HCT116 (cell line): ENCODE measurements around the gene HPCAL1.

Experiments used
- ATF3 ChIP-seq: IDR thresholded peaks from 2 replicates; pipeline ENCODE4 v1.6.1; 2012
- CTCF ChIP-seq, 3 experiments: fragments of 200-600 bp in 1 of 3; sonication (generic) in 1 of 3; IDR thresholded peaks in 2 of 3; conservative IDR thresholded peaks in 1 of 3; 2 replicates each; pipeline ENCODE4 v1.5.1; 2012 to 2017; ENCODE audit warnings: low read depth in 2 of 3, low read length in 2 of 3, antibody characterized with exemption in 1 of 3, borderline replicate concordance in 1 of 3, control low read depth in 1 of 3, mild to moderate bottlenecking in 1 of 3, mixed read lengths in 1 of 3, mixed run types in 1 of 3, moderate library complexity in 1 of 3; ENCODE audit not compliant: insufficient read depth in 1 of 3
- EGR1 ChIP-seq: IDR thresholded peaks from 2 replicates; pipeline ENCODE4 v1.6.1; 2012; ENCODE audit warnings: low read depth
- EZH2phosphoT487 ChIP-seq: fragments of 200-600 bp; IDR thresholded peaks from 2 replicates; pipeline ENCODE4 v1.6.1; 2018; ENCODE audit warnings: antibody characterized with exemption, borderline replicate concordance
- JUND ChIP-seq: IDR thresholded peaks from 2 replicates; pipeline ENCODE4 v1.6.1; 2012
- MAX ChIP-seq: IDR thresholded peaks from 2 replicates; pipeline ENCODE4 v1.6.1; 2012
- POLR2A ChIP-seq: IDR thresholded peaks from 2 replicates; pipeline ENCODE4 v1.7.0; 2011; ENCODE audit warnings: borderline replicate concordance; ENCODE audit not compliant: insufficient read depth, insufficient read length; ENCODE audit errors: extremely low read depth
- POLR2AphosphoS5 ChIP-seq: IDR thresholded peaks from 2 replicates; pipeline ENCODE4 v1.6.1; 2011; ENCODE audit warnings: mild to moderate bottlenecking, low read depth, low read length, moderate library complexity
- SP1 ChIP-seq: IDR thresholded peaks from 2 replicates; pipeline ENCODE4 v1.6.1; 2012; ENCODE audit warnings: low read depth
- TCF7L2 ChIP-seq: IDR thresholded peaks from 2 replicates; pipeline ENCODE4 v1.7.0; 2011; ENCODE audit warnings: borderline replicate concordance, inconsistent platforms; ENCODE audit not compliant: insufficient read depth, insufficient read length; ENCODE audit errors: extremely low read depth
- YY1 ChIP-seq: IDR thresholded peaks from 2 replicates; pipeline ENCODE4 v1.6.1; 2011; ENCODE audit warnings: low read length, low read depth, moderate library complexity, mild to moderate bottlenecking; ENCODE audit not compliant: insufficient replicate concordance; ENCODE audit errors: extremely low read depth

- TF ChIP-seq CTCF (IDR thresholded peaks at IDR 0.05 in 2 of 3, conservative IDR thresholded peaks at IDR 0.05 in 1 of 3; ENCODE audit: borderline replicate concordance in 1 of 3, insufficient read depth in 1 of 3, low read depth in 2 of 3, low read length in 2 of 3), result no peak
- no peak for TF ChIP-seq TCF7L2
- TF ChIP-seq EGR1, result no peak
- TF ChIP-seq POLR2A, result no peak
- TF ChIP-seq MAX, result no peak
- TF ChIP-seq POLR2AphosphoS5, result no peak
- no peak for TF ChIP-seq SP1
- no peak for TF ChIP-seq ATF3
- TF ChIP-seq JUND, result no peak
- no peak for TF ChIP-seq YY1
- no peak for TF ChIP-seq EZH2phosphoT487
These were observed 117.0 kb downstream of the HPCAL1 start for GRCh38 chr2:10419553-10420257.
